Right ventricle myocardium superior (tissue), 1 donor: ENCODE measurements around the gene MATN1. TPM values are rescaled to one million over a fixed set of nuclear protein-coding genes. Genes with fewer than 3 reads are reported as not detected.

Experiments
- ATAC-seq: fragments of 200-7000 bp; cut with Tn5 transposase; one replicate; pipeline ENCODE4 v1.9.1; 2020; ENCODE audit warnings: mild to moderate bottlenecking; ENCODE audit not compliant: poor library complexity
- DNase-seq: peaks from one replicate; pipeline ENCODE4 v3.0.0-alpha.2; 2020
- intact Hi-C: fragments of 100-400 bp; cut with DNase I; formaldehyde crosslinking; loops from one replicate; pipeline ENCODE4 v1.11.2; 2022
- total RNA-seq: library from RNA; stranded (reverse); fragmentation: NEBNext Ultra II Directional; extraction: Animal tissue kit (Norgen Biotek cat#: 25700); gene quantifications from one replicate; pipeline ENCODE4 v1.2.1, GENCODE V29; 2021
- donor health status: DM: no; HTN: yes; CAD: no; lungs with severe emphysema.

MATN1 gene
- total RNA-seq, 1 donor from 2014 or later = not detected

- ATAC-seq = no peak
- DNase-seq = no peak
- intact Hi-C loops = no loop called here
Observed at GRCh38 chr1:30710407-30710806, 13.0 kb downstream of the MATN1 start.

- intact Hi-C loops = loop anchor here (5.0 to 10.0 kb wide), 4 partner anchors 354 to 1471 kb away; partner anchors contain the start of gene PTPRU
Observed at GRCh38 chr1:30708361-30708728, 15.0 kb downstream of the MATN1 start.

GRCh38 chr1:30707412-30708360 lies 15.7 kb downstream of the MATN1 start:
- ATAC-seq (peak; percentile 88), DNase-seq (peak; percentile 81)
- intact Hi-C loops = loop anchor here (5.0 to 10.0 kb wide), 4 partner anchors 353 to 1470 kb away; partner anchors contain the start of gene PTPRU

More at GRCh38 chr1:30708361-30708728, 15.0 kb downstream of the MATN1 start:
- no peak for DNase-seq
- ATAC-seq = no peak

GRCh38 chr1:30706528-30706927 lies 16.9 kb downstream of the MATN1 start:
- intact Hi-C loops = loop anchor here (5.0 to 10.0 kb wide), 4 partner anchors 352 to 1469 kb away; partner anchors contain the start of gene PTPRU
- ATAC-seq = peak; percentile 65
- peak; percentile 86 for DNase-seq

- intact Hi-C loops = loop anchor here (5.0 to 10.0 kb wide), 4 partner anchors 351 to 1468 kb away; partner anchors contain the start of gene PTPRU
- ATAC-seq (no peak), DNase-seq (no peak)
Observed at GRCh38 chr1:30705698-30706097, 17.7 kb downstream of the MATN1 start.

GRCh38 chr1:30704765-30705509 lies 18.4 kb downstream of the MATN1 start:
- no peak for ATAC-seq
- intact Hi-C loops = loop anchor here (5.0 to 10.0 kb wide), 4 partner anchors 350 to 1468 kb away; partner anchors contain the start of gene PTPRU
- no peak for DNase-seq

GRCh38 chr1:30704271-30704670 lies 19.1 kb downstream of the MATN1 start:
- intact Hi-C loops = loop anchor here (10.0 kb wide), 3 partner anchors 349 to 1189 kb away; no protein-coding TSS in a partner anchor
- ATAC-seq (peak; percentile 40), DNase-seq (peak; percentile 56)

GRCh38 chr1:30702823-30703222 lies 20.6 kb downstream of the MATN1 start:
- DNase-seq (no peak), ATAC-seq (no peak)
- intact Hi-C loops = loop anchor here (10.0 kb wide), 3 partner anchors 348 to 1188 kb away; no protein-coding TSS in a partner anchor

GRCh38 chr1:30701258-30701633 lies 22.1 kb downstream of the MATN1 start:
- no peak for ATAC-seq
- DNase-seq = no peak
- intact Hi-C loops = loop anchor here (10.0 kb wide), 3 partner anchors 346 to 1186 kb away; no protein-coding TSS in a partner anchor

GRCh38 chr1:30700528-30701257 lies 22.7 kb downstream of the MATN1 start:
- no peak for DNase-seq
- ATAC-seq = no peak
- intact Hi-C loops = loop anchor here (10.0 kb wide), 3 partner anchors 346 to 1186 kb away; no protein-coding TSS in a partner anchor

- intact Hi-C loops = loop anchor here (10.0 kb wide), 3 partner anchors 345 to 1185 kb away; no protein-coding TSS in a partner anchor
- no peak for ATAC-seq
- DNase-seq = no peak
Observed at GRCh38 chr1:30699762-30700161, 23.6 kb downstream of the MATN1 start.

GRCh38 chr1:30698401-30698981 lies 24.9 kb downstream of the MATN1 start:
- intact Hi-C loops = no loop called here
- no peak for ATAC-seq
- DNase-seq = no peak

- ATAC-seq (peak; percentile 50), DNase-seq (no peak)
- intact Hi-C loops = no loop called here
Observed at GRCh38 chr1:30697571-30698376, 25.6 kb downstream of the MATN1 start.

- no peak for ATAC-seq
- DNase-seq = no peak
- intact Hi-C loops = no loop called here
Observed at GRCh38 chr1:30696831-30697230, 26.6 kb downstream of the MATN1 start.

- intact Hi-C loops = no loop called here
- peak; percentile 45 for ATAC-seq
- peak; percentile 67 for DNase-seq
Observed at GRCh38 chr1:30695439-30695841, 27.9 kb downstream of the MATN1 start.

- ATAC-seq = no peak
- intact Hi-C loops = no loop called here
- no peak for DNase-seq
Observed at GRCh38 chr1:30694280-30695175, 28.9 kb downstream of the MATN1 start.
